Mesodermal cell (in vitro differentiated cells): ENCODE data around the gene MAGI2.

ENCODE experiments used
- H3K27ac ChIP-seq: 2 replicates; pipeline ENCODE4 v1.7.0; 2013; ENCODE audit warnings: mild to moderate bottlenecking, low read depth, low read length, moderate library complexity; ENCODE audit not compliant: severe bottlenecking
- H3K36me3 ChIP-seq: 2 replicates; pipeline ENCODE4 v1.7.1; 2013; ENCODE audit warnings: mild to moderate bottlenecking, low read length, moderate library complexity; ENCODE audit not compliant: control insufficient read depth, insufficient read depth
- H3K4me1 ChIP-seq: one replicate; pipeline ENCODE4 v1.7.1; 2013; ENCODE audit warnings: mild to moderate bottlenecking, low read length; ENCODE audit not compliant: insufficient read depth, control insufficient read depth, poor library complexity, severe bottlenecking
- H3K4me3 ChIP-seq: 2 replicates; pipeline ENCODE4 v1.7.0; 2013; ENCODE audit warnings: low read length, control low read depth, mild to moderate bottlenecking; ENCODE audit not compliant: insufficient read depth, poor library complexity, severe bottlenecking; ENCODE audit errors: extremely low read depth
- H3K9me3 ChIP-seq: 2 replicates; pipeline ENCODE4 v1.7.1; 2013; ENCODE audit warnings: mild to moderate bottlenecking, low read length, moderate library complexity; ENCODE audit not compliant: control insufficient read depth
- WGBS, 2 experiments: methylation state at CpG; one replicate each; pipeline ENCODE4 v1.1.5; 2013; ENCODE audit warnings: missing lambda C conversion rate in 2 of 2; ENCODE audit not compliant: insufficient coverage in 2 of 2; 5-methylcytosine and 5-hydroxymethylcytosine counted together

The MAGI2 gene

GRCh38 chr7:79465551-79465950 lies 12.1 kb upstream of the MAGI2 start:
- no peaks in the 10 kb centered on the region for H3K36me3 ChIP-seq
- no CpG with 5 or more reads among the region's 1 CpG for WGBS, 2 experiments
- no peaks in the 10 kb centered on the region for H3K4me1 ChIP-seq
- no peaks in the 10 kb centered on the region for H3K9me3 ChIP-seq
- H3K4me3 ChIP-seq: no peak overlapping the region
- H3K27ac ChIP-seq: no peak overlapping the region

DNA sequence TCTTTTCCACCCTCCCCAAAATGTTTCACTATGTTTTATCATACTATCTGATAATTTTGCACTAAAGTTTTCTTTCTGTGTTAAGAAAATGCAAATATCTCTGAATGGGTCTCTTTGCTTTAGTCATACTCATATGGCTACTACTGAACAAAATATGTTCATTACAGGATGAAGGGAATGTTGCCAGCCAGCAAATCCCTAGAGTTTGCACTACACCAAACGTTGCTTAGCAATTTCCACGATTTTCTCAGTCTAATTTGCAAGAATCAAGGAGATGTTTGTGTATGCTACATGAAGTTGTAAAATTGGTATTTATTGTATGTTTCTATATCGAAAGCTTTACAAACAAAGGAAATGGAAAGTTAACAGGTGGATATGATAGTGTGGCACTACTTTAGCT lies 10.6 kb upstream of the MAGI2 start:
- H3K4me1 ChIP-seq: no peaks in the 10 kb centered on the region
- no peak overlapping the region for H3K4me3 ChIP-seq
- no peak overlapping the region for H3K27ac ChIP-seq
- no peaks in the 10 kb centered on the region for H3K36me3 ChIP-seq
- WGBS, 2 experiments: 97 to 100% methylated on average over 3 of the region's 3 CpGs
- H3K9me3 ChIP-seq: no peaks in the 10 kb centered on the region

DNA sequence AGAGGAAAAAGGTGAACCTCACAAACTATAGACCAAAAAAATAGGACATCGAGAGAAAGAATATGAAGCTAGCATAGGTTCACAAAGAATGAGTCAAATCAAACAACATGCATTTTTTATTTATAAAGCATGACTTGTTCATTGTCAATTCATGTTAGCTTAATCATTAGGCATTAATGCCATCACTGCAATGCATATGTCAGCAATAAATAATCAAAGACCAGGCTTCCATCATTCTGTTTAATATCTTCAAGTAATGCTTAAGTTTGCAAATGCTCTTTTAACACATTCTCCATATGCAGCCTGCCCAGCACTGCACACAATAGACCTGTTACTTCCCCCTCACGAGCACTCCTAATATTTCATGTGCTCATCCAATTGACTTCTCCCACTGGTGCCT lies 8.9 kb upstream of the MAGI2 start:
- H3K4me3 ChIP-seq: no peak overlapping the region
- H3K27ac ChIP-seq: no peak overlapping the region
- 89 to 100% methylated on average over 1 of the region's 2 CpGs for WGBS, 2 experiments
- H3K9me3 ChIP-seq: no peaks in the 10 kb centered on the region
- no peaks in the 10 kb centered on the region for H3K4me1 ChIP-seq
- H3K36me3 ChIP-seq: no peaks in the 10 kb centered on the region

- H3K36me3 ChIP-seq: no peaks in the 10 kb centered on the region
- H3K9me3 ChIP-seq: no peaks in the 10 kb centered on the region
- no CpG with 5 or more reads among the region's 1 CpG for WGBS, 2 experiments
- H3K4me1 ChIP-seq: no peaks in the 10 kb centered on the region
- H3K4me3 ChIP-seq: no peak overlapping the region
- H3K27ac ChIP-seq: no peak overlapping the region
Observed at GRCh38 chr7:79461660-79462059, 8.2 kb upstream of the MAGI2 start.

GRCh38 chr7:79459381-79459780 lies 5.9 kb upstream of the MAGI2 start:
- Histone ChIP-seq H3K4me1 (no peaks in the 10 kb centered on the region), H3K36me3 (peaks cover 7% of the 10 kb centered on the region), H3K9me3 (no peaks in the 10 kb centered on the region), H3K27ac (no peak overlapping the region), H3K4me3 (no peak overlapping the region)
- 88% methylated on average over 1 of the region's 3 CpGs; no CpG with 5 or more reads in 1 of the 2 experiments for WGBS, 2 experiments

DNA sequence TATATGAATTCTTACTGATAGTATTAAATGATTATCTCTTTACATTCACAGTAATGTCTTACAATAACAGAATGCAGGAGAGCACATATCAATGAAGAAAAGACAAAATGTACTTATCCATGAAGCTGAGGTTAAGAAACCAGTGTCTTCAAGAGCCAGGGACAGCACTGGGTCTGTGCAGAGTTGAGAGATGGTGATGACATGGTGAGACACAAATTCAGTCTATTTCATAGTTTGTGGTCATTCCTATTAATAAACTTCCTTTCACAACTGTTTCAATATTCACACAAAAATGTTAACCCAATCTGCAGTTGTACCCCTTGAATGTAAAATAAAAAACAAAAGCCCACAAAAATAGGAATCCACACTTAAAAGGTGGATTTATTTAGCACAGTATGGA lies 5.3 kb upstream of the MAGI2 start:
- Histone ChIP-seq H3K36me3 (peaks cover 7% of the 10 kb centered on the region), H3K9me3 (no peaks in the 10 kb centered on the region), H3K4me1 (no peaks in the 10 kb centered on the region), H3K4me3 (no peak overlapping the region), H3K27ac (no peak overlapping the region)

- no peak overlapping the region for H3K4me3 ChIP-seq
- peaks cover 7% of the 10 kb centered on the region for H3K36me3 ChIP-seq
- no peaks in the 10 kb centered on the region for H3K4me1 ChIP-seq
- WGBS, 2 experiments: 77 to 96% methylated on average over 2 to 3 of the region's 5 CpGs
- no peak overlapping the region for H3K27ac ChIP-seq
- no peaks in the 10 kb centered on the region for H3K9me3 ChIP-seq
Observed at GRCh38 chr7:79455173-79455790, 1.8 kb upstream of the MAGI2 start.

GRCh38 chr7:79454361-79454960 lies 994 bp upstream of the MAGI2 start:
- H3K4me3 ChIP-seq: peak overlapping the region; percentile 69
- peak overlapping the region; percentile 63 for H3K27ac ChIP-seq
- 4 to 6% methylated on average over 20 to 21 of the region's 24 CpGs for WGBS, 2 experiments
- H3K36me3 ChIP-seq: peaks cover 7% of the 10 kb centered on the region
- H3K4me1 ChIP-seq: no peaks in the 10 kb centered on the region
- no peaks in the 10 kb centered on the region for H3K9me3 ChIP-seq

- WGBS, 2 experiments: 0% methylated on average over 1 of the region's 6 CpGs; no CpG with 5 or more reads in 1 of the 2 experiments
- H3K4me3 ChIP-seq: peak overlapping the region; percentile 69
- peaks cover 7% of the 10 kb centered on the region for H3K36me3 ChIP-seq
- no peak overlapping the region for H3K27ac ChIP-seq
- no peaks in the 10 kb centered on the region for H3K9me3 ChIP-seq
- no peaks in the 10 kb centered on the region for H3K4me1 ChIP-seq
Observed at GRCh38 chr7:79453266-79453557, 255 bp downstream of the MAGI2 start.

GRCh38 chr7:79452495-79453265 lies 787 bp downstream of the MAGI2 start:
- Histone ChIP-seq H3K27ac (peak overlapping the region; percentile 19), H3K4me3 (peak overlapping the region; percentile 69), H3K36me3 (peaks cover 7% of the 10 kb centered on the region), H3K4me1 (no peaks in the 10 kb centered on the region), H3K9me3 (no peaks in the 10 kb centered on the region)
- WGBS, 2 experiments: 0 to 1% methylated on average over 17 to 35 of the region's 37 CpGs

DNA sequence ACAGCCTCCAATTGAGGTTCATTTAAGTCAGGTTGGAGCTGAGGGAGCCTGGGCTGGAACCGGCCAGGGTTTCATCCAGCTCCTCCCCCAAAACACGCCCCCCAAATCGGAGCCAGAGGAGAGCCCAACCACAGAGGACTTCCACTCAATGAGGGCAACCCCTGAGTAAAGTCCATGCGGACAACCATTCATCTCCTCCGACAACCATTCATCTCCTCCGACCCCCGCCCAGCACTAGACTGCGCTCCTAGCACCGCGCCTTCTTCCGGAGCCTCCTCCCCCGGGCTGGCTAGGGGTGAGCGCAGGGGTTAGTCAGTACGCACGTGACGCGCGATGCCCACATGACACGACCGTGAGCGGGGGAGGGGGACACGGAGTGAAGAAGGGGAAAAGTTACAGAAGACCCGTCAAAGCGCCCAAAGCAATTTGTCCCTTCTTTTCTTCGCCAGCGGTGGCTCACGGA lies 1.4 kb downstream of the MAGI2 start:
- peak overlapping the region; percentile 19 for H3K27ac ChIP-seq

More for the DNA sequence above, 1.4 kb downstream of the MAGI2 start:
- H3K4me3 ChIP-seq: peak overlapping the region; percentile 69
- H3K36me3 ChIP-seq: peaks cover 7% of the 10 kb centered on the region
- no peaks in the 10 kb centered on the region for H3K4me1 ChIP-seq
- WGBS, 2 experiments: 0% methylated on average over 9 to 14 of the region's 27 CpGs
- no peaks in the 10 kb centered on the region for H3K9me3 ChIP-seq
